ENCODE results near the gene ADGRD1.

- no peak for TF ChIP-seq POLR2A (IDR thresholded peaks at IDR 0.05; ENCODE audit: low read depth)
- TF ChIP-seq, protein P1, sequence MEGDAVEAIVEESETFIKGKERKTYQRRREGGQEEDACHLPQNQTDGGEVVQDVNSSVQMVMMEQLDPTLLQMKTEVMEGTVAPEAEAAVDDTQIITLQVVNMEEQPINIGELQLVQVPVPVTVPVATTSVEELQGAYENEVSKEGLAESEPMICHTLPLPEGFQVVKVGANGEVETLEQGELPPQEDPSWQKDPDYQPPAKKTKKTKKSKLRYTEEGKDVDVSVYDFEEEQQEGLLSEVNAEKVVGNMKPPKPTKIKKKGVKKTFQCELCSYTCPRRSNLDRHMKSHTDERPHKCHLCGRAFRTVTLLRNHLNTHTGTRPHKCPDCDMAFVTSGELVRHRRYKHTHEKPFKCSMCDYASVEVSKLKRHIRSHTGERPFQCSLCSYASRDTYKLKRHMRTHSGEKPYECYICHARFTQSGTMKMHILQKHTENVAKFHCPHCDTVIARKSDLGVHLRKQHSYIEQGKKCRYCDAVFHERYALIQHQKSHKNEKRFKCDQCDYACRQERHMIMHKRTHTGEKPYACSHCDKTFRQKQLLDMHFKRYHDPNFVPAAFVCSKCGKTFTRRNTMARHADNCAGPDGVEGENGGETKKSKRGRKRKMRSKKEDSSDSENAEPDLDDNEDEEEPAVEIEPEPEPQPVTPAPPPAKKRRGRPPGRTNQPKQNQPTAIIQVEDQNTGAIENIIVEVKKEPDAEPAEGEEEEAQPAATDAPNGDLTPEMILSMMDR (IDR thresholded peaks at IDR 0.05) = no peak
Measured at GRCh38 chr12:131115766-131116467, 162.2 kb downstream of the ADGRD1 start.

All from esophagus muscularis mucosa (tissue), 3 donors.